Fibroblast of the conjunctiva (primary cell): ENCODE data around the gene NPHP4.

Source experiments
- DNase-seq: peaks from one replicate; pipeline ENCODE4 v3.0.0-alpha.2; 2010; ENCODE audit warnings: low read depth

NPHP4 gene

DNA sequence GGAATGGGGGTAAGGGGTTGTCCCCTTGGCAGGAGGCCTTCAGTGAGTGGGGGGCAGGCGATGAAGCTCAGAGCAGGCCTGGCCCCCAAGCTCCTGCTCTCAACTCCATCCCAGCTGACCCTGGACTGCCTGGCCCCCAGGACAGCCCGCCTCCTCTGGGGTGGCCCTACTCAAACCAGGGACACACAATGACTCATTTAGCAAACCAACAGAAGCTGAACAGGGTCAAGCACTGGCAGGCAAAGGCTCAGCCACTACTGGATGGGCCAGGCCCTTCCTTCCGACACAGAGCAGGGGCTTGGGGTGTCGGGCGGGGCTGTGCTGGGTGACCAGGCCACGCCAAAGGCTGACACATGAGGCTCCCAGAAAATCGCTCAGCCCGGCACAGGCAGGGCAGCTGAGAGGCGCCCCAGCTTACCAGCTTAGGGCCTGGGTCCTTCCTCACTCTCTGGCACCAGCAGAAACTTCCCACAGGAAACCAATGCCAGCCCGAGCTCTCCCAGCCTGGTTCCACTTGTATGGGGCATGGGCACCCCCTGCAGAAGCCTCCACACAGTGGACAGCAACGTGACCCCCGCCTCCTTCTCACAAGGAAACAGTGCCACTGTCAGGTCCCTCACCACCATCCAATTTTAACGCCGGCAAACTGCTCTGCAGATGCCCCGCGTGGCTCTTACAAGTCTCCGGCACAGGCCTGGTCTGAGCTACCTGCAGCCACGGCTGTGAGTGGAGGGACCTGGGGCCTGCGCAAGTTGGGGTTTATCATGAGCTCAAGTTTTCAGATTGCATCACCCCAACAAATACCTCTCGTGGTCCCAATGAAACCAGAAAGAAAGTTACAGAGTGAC lies 114.3 kb downstream of the NPHP4 start:
- DNase-seq: no peak

DNA sequence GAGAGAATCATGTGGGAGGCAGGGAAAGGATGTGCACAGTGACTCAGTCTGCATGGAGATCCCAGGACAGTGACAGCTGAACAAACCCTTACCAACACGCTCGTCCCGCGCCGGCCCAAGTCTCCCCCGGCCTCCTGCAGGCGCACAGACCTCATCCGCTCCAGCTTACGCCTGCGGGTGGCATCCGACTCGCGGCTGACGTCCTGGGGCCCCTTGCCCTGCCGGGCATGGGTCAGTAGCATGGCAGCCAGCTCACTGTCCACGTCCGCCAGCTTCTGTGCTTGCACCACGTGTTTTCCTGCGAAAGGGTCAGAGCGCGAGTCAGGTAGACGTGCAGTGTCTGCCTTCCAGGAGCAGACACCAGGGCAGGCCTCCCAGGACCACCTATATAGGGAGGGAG lies 115.2 kb downstream of the NPHP4 start:
- DNase-seq: no peak

DNA sequence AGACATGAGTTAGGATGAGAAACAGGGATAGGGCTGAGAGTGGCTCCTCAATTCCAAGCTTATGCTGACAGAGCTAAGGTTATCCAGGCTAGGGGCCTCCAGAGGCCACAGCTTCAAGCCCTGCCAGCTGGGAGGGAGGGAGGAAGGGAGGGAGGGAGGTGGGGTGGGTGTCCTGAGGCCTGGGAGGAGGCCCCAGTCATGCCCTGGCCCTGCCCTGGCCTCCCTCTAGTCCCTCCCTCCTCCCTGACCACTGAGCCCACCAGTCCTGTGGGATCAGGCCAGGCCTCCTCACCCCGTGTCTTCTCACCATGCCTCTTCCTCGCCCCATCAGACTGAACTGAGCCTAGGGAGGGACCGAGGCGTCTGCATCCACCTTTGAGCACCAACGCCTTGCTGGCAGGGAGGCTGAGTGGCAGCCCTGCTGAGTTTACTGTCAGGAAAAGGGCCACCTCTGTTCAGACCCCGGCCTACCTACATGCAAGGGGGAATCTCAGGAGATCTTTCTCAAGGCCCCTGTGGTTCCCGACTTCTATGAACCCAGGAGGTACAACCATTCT lies 116.1 kb downstream of the NPHP4 start:
- DNase-seq: no peak

DNA sequence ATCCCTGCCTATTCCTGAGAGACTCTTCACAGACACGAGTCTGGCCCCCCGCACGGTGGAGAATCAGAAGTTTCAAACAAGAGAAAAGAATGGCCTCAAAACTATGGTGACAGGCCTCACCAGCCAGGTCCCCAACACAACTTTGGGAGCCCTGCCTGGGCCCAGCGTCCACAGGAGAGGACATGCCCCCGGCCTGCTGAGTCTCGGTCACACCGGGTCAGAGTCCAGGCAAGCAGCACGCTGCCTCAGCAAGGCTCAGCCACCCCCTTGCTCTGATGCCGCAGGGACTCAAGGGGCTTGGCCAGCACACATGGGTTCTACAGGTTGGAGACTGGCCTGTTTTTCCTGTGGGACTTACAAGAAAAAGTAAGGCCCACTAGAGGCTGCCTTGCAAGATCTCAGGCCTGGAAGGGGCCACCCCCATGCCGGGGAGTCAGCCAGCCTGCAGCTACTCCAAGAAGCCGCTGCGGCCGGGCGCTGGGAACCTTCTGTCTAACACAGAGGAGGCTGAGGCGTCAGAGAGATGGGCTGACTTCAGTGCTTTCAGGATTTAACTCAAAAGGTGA lies 116.8 kb downstream of the NPHP4 start:
- DNase-seq: no peak

DNA sequence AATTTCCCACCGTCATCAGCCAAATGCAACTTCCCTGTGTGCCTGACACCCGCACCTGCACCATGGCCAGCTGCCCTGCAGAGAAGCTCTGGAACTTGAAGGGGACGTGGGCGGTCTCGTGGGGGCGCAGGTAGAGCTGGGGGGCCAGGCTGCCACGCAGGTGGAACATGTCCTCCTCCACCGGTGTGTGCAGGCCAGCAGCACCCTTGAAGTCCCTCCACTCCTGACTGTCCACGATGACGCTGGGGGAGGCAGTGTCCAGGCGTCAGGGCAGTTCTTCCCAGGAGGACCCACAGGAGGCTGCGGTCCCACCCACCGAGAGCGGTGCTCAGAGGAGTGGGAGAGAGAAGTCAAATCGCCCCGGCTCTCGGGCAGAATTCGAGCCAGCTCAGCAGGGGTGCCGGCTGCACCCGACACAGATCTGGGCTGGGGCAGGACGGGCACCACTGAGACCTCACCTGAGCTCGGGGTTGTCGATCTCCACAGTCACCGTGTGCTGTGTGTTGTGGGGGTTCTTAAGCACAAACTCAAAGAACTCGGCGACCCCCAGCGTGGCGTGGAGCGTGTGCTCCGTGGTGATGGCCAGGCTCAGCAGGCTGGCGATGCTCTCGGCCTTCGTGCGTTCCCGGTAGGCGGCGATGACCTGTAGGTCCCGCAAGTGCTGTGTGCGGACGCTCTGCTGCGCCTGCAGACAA lies 117.7 kb downstream of the NPHP4 start:
- no peak for DNase-seq

DNA sequence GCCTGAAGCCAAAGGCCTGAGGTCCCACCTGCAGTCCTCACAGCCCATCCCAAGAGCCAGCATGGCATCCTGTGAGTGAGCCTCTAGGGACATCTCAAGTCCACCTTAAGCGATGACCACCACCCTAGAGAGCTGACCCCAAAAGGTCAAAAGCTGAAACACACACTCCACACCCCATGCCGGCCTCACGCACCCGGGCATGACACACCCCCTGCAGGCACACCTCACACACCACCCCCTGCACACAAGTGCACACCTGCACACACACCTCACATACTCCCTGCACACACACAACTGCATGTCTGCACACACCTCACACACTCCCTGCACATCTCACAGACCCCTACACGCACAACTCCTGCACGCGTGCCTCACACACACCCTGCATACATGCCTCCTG lies 118.7 kb downstream of the NPHP4 start:
- no peak for DNase-seq

GRCh38 chr1:5872886-5873285 lies 119.3 kb downstream of the NPHP4 start:
- DNase-seq: no peak

DNA sequence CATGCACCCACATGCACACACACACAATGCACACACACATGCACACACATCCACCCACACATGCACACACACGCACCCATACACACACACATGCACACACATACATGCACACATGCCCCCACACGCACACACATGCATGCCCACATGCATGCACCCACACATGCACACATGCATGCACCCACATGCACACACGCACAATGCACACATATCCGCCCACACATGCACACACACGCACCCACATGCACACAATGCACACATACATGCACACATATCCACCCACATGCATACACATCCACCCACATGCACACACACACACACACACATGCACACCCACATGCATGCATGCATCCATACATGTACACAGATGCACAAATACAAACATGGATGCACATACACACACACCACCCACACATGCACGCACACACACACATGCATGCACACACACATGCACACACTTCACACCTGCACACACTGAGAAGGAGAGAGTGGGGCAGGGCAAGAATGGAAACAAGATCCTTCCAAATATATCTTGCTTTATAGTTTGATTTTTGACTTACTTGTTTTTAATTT lies 123.2 kb downstream of the NPHP4 start:
- no peak for DNase-seq

DNA sequence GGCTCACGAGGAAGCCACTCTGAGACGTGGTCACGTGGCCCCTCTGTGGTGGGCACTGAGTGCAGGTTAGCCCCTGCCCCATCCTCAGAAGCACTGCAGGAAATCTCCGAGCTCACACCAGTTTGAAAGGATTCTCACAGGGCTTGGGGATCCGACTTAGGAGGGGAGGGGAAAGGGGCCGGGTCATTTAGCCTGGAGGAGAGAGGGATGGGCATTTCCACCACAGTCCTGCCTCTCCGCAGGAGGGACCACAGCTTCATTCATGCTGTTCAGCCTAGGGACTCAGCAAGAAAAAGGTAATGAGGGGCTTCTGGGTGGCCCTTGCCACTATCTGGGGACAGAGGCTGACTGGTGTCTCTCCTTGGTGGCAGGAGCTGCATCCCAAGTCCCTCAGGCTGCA lies 126.5 kb downstream of the NPHP4 start:
- no peak for DNase-seq

DNA sequence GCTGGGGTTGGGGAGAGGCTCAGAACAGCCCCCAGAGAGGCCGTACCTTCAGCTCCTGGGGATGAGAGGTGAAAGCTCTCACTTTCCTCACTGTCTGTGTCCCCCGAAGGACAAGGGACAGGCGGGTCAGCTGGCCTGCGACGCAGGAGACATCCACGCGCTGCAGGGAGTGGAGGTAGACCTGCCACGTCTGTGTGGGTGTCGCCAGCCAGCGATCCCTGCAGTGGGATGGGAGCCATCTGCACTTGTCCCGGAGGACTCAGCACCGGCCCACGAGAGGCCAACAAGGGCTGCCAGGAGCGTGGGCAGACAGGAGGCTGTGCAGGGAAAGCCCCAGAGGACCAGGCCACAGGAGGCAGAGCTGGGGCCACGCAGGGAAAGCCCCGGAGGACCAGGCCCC lies 127.2 kb downstream of the NPHP4 start:
- DNase-seq: no peak

GRCh38 chr1:5864256-5864655 lies 128.0 kb downstream of the NPHP4 start:
- DNase-seq: no peak

DNA sequence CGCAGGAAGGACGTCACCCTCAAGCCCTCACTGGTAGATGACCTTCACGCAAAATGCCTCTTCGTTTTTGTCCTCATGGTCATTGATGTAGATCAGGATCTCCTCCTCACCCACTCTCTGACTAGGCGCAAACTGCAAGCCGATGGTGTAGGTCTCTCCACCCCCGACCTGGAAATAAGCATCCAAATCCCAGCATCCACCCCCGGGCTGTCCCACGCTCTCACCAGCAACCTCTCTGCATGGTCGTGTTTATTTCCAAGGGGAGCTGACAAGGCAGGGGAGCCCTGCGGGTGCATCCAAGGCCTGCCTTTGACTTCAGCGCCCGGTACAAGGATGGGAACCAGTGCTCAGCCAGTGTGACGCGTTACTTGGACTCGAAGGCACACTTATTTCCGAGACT lies 129.0 kb downstream of the NPHP4 start:
- no peak for DNase-seq

- no peak for DNase-seq
These were observed 130.1 kb downstream of the NPHP4 start for GRCh38 chr1:5861871-5862825.

DNA sequence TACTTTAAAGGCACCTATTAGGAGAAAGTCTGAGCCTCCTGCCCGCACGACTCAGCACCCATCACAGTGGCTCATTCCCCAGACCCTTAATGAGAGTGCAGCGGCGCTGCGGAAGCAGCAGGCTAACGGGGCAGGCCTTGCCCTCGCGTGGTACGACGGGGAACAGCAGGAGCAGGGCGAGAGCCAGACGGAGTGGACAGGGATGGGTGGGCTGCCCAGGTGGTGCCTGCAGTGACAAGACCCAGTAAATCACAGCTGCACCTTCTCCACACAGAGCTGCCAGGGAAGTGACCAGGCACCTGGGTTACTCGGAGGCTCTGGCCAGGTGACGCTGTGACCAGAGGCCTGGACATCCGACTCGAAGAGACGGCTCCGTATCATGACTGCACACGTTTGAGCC lies 131.9 kb downstream of the NPHP4 start:
- DNase-seq: no peak

DNA sequence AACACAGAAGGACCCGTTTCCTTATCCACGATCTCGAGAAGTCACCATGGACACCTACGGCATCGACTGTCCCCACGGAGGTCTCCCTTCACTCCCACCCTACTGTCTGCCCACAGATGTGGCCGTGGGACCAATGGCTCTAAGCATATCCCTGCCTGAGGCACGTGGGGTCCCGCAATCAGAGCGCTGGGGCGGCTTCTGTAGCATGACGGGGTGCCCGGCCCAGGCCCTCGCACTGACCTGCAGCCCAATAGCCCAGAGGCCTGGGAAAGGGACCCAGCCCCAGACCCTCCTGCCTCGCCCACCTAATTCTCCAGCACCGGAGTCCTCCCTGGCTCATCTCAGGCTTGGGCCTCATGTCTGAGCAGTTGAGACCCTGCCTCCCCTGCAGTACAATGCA lies 132.5 kb downstream of the NPHP4 start:
- DNase-seq: no peak

DNA sequence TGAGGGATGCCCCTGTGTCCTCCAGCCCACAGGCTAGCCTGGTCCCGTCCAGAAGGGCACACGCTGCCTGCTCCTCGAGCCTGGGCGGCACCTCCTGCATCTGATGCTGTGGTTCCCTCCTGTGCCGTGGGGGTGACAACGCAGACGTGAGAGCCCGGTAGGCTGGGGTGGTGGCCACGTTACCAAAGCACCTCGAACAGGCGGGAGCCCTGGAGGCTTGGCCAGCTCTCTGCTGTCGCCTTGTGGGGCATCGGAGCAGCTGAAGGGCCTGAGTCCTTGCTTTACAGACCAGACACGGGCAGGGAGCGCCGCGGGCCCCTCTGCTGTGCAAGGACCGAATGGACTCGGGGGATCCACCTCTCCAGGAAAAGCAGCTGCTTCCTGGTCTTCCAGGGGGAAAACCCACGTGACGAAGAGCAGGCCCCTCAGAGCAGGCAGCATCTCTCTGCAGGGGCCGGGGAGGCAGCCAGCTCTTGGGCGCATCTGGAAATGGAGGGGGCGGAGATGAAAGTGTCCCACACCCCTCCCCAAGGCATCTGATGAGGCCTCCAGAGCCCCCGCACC lies 133.3 kb downstream of the NPHP4 start:
- no peak for DNase-seq

- no peak for DNase-seq
These were observed 134.0 kb downstream of the NPHP4 start for GRCh38 chr1:5858246-5858645.

- DNase-seq: no peak
These were observed 134.6 kb downstream of the NPHP4 start for GRCh38 chr1:5857508-5858090.

- DNase-seq: no peak
These were observed 135.2 kb downstream of the NPHP4 start for GRCh38 chr1:5857011-5857410.

- DNase-seq: no peak
These were observed 135.9 kb downstream of the NPHP4 start for GRCh38 chr1:5856246-5856815.
